CD14-positive monocyte (primary cell): ENCODE measurements around the gene KRTAP1-3. TPM values are rescaled to one million over a fixed set of nuclear protein-coding genes. Genes with fewer than 3 reads are reported as not detected.

Experiments used
- DNase-seq, 3 donors: peaks; one replicate each; pipeline ENCODE4 v3.0.0-alpha.2; 2011 to 2022
- H2AFZ ChIP-seq: 2 replicates; pipeline ENCODE4 v1.6.0; 2012; ENCODE audit warnings: mild to moderate bottlenecking, low read depth, low read length, inconsistent platforms; ENCODE audit not compliant: insufficient read depth, poor library complexity, severe bottlenecking
- H3K27ac ChIP-seq, 2 donors: 1 replicate in 1 of 2; 2 replicates in 1 of 2; pipeline ENCODE4 v1.5.1; 2012 to 2013; ENCODE audit warnings: low read length in 2 of 2, control low read depth in 1 of 2, inconsistent platforms in 1 of 2, low read depth in 1 of 2, mild to moderate bottlenecking in 1 of 2
- H3K27me3 ChIP-seq, 2 donors: one replicate each; pipeline versions ENCODE4 v1.6.0 to v1.6.1; 2011 to 2013; ENCODE audit warnings: low read length in 2 of 2; ENCODE audit not compliant: control insufficient read depth in 2 of 2, insufficient read depth in 2 of 2
- H3K36me3 ChIP-seq, 2 donors: replicated peaks in 1 of 2; 1 replicate in 1 of 2; 2 replicates in 1 of 2; pipeline versions ENCODE4 v1.5.1 to v1.6.1; 2012 to 2013; ENCODE audit warnings: low read length in 2 of 2, control low read depth in 1 of 2, inconsistent platforms in 1 of 2, mild to moderate bottlenecking in 1 of 2; ENCODE audit not compliant: insufficient read depth in 2 of 2, control insufficient read depth in 1 of 2
- H3K4me1 ChIP-seq, 2 donors: 1 replicate in 1 of 2; 2 replicates in 1 of 2; pipeline versions ENCODE4 v1.5.1 to v1.6.1; 2012 to 2013; ENCODE audit warnings: low read length in 2 of 2, control low read depth in 1 of 2, inconsistent platforms in 1 of 2, mild to moderate bottlenecking in 1 of 2, moderate library complexity in 1 of 2; ENCODE audit not compliant: insufficient read depth in 2 of 2, control insufficient read depth in 1 of 2
- H3K4me2 ChIP-seq: replicated peaks from 2 replicates; pipeline ENCODE3; 2012; ENCODE audit warnings: low read length, moderate library complexity, mild to moderate bottlenecking; ENCODE audit not compliant: poor library complexity, severe bottlenecking; ENCODE audit errors: extremely low read depth
- H3K4me3 ChIP-seq, 3 experiments: fragments of 200-600 bp in 1 of 3; sonication (generic) in 1 of 3; replicated peaks in 1 of 3; 1 replicate in 2 of 3; 2 replicates in 1 of 3; pipeline ENCODE4 v1.5.1; 2011 to 2013; ENCODE audit warnings: low read length in 3 of 3, mild to moderate bottlenecking in 3 of 3, control low read depth in 2 of 3, low read depth in 2 of 3, inconsistent platforms in 1 of 3, moderate library complexity in 1 of 3
- H3K79me2 ChIP-seq: 2 replicates; pipeline ENCODE4 v1.6.0; 2012; ENCODE audit warnings: mild to moderate bottlenecking, control low read depth, inconsistent platforms, low read length, moderate library complexity; ENCODE audit not compliant: insufficient read depth
- H3K9ac ChIP-seq: 2 replicates; pipeline ENCODE4 v1.6.0; 2017; ENCODE audit warnings: low read length, mild to moderate bottlenecking; ENCODE audit not compliant: insufficient read depth, poor library complexity, severe bottlenecking
- H3K9me3 ChIP-seq, 2 donors: replicated peaks in 1 of 2; 1 replicate in 1 of 2; 2 replicates in 1 of 2; pipeline versions ENCODE4 v1.5.1 to v1.6.1; 2012 to 2013; ENCODE audit warnings: low read length in 2 of 2, control low read depth in 1 of 2; ENCODE audit not compliant: control insufficient read depth in 1 of 2, insufficient read depth in 1 of 2
- H4K20me1 ChIP-seq: 2 replicates; pipeline ENCODE4 v1.6.0; 2012; ENCODE audit warnings: mild to moderate bottlenecking, low read length, control low read depth, moderate library complexity; ENCODE audit not compliant: insufficient read depth
- H3K27ac Mint-ChIP-seq, 7 donors: one replicate each; pipeline ENCODE4 v1.8.0; 2020; ENCODE audit warnings: mild to moderate bottlenecking in 7 of 7, mixed read lengths in 7 of 7, moderate library complexity in 6 of 7, inconsistent platforms in 2 of 7
- H3K27me3 Mint-ChIP-seq, 3 donors: one replicate each; pipeline ENCODE4 v1.8.0; 2021 to 2022; ENCODE audit warnings: low read depth in 3 of 3, mild to moderate bottlenecking in 3 of 3, mixed read lengths in 3 of 3, moderate library complexity in 3 of 3, inconsistent platforms in 1 of 3
- H3K36me3 Mint-ChIP-seq, 2 donors: one replicate each; pipeline ENCODE4 v1.8.0; 2020; ENCODE audit warnings: mixed read lengths in 2 of 2, inconsistent platforms in 1 of 2, mild to moderate bottlenecking in 1 of 2
- H3K4me1 Mint-ChIP-seq: one replicate; pipeline ENCODE4 v1.8.0; 2020; ENCODE audit warnings: mild to moderate bottlenecking, mixed read lengths
- H3K4me3 Mint-ChIP-seq, 2 donors: one replicate each; pipeline ENCODE4 v1.8.0; 2020; ENCODE audit warnings: mild to moderate bottlenecking in 2 of 2, mixed read lengths in 2 of 2, moderate library complexity in 1 of 2
- H3K9me3 Mint-ChIP-seq, 7 donors: one replicate each; pipeline ENCODE4 v1.8.0; 2020 to 2022; ENCODE audit warnings: mixed read lengths in 7 of 7, mild to moderate bottlenecking in 6 of 7, moderate library complexity in 6 of 7, inconsistent platforms in 2 of 7
- WGBS: methylation state at CpG from one replicate; pipeline ENCODE4 v1.1.5; 2013; ENCODE audit warnings: missing lambda C conversion rate; ENCODE audit not compliant: insufficient coverage; 5-methylcytosine and 5-hydroxymethylcytosine counted together
- intact Hi-C, 2 donors: fragments of 100-400 bp; cut with micrococcal nuclease; formaldehyde crosslinking; loops; one replicate each; pipeline versions ENCODE4 v1.15.0 to v1.15.1; 2023
- polyA plus RNA-seq, 3 donors: library from polyadenylated mRNA; depleted of rRNA in 1 of 3; unstranded in 2 of 3; stranded (reverse) in 1 of 3; fragments of 300-500 nt in 2 of 3; fragments of >200 nt in 1 of 3; fragmentation: Illumina TruSeq in 2 of 3; gene quantifications; 1 replicate in 2 of 3; 2 replicates in 1 of 3; pipeline ENCODE4 v1.2.3, GENCODE V29; 2012 to 2021
- TF ChIP-seq, protein P1 (sequence below): fragments of 200-600 bp; IDR thresholded peaks from one replicate; pipeline ENCODE4 v1.8.0; 2022; ENCODE audit warnings: antibody characterized with exemption, mild to moderate bottlenecking

KRTAP1-3 gene
- polyA plus RNA-seq, 3 donors, result not detected

- TF ChIP-seq, protein P1, sequence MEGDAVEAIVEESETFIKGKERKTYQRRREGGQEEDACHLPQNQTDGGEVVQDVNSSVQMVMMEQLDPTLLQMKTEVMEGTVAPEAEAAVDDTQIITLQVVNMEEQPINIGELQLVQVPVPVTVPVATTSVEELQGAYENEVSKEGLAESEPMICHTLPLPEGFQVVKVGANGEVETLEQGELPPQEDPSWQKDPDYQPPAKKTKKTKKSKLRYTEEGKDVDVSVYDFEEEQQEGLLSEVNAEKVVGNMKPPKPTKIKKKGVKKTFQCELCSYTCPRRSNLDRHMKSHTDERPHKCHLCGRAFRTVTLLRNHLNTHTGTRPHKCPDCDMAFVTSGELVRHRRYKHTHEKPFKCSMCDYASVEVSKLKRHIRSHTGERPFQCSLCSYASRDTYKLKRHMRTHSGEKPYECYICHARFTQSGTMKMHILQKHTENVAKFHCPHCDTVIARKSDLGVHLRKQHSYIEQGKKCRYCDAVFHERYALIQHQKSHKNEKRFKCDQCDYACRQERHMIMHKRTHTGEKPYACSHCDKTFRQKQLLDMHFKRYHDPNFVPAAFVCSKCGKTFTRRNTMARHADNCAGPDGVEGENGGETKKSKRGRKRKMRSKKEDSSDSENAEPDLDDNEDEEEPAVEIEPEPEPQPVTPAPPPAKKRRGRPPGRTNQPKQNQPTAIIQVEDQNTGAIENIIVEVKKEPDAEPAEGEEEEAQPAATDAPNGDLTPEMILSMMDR, result no peak
- H3K36me3 Mint-ChIP-seq, result no peaks in the 10 kb centered on the region
These were observed 17.9 kb upstream of the KRTAP1-3 start for GRCh38 chr17:41052566-41052965.

GRCh38 chr17:41049110-41049509, 14.4 kb upstream of the KRTAP1-3 start:
- Histone ChIP-seq H3K27ac (no peak overlapping the region), H4K20me1 (no peaks in the 10 kb centered on the region), H3K79me2 (no peaks in the 10 kb centered on the region), H2AFZ (no peak overlapping the region), H3K9me3 (no peaks in the 10 kb centered on the region), H3K4me3 (no peak overlapping the region), H3K4me1 (no peaks in the 10 kb centered on the region), H3K27me3 (peaks cover 6 to 10% of the 10 kb centered on the region in 2 donors), H3K9ac (no peak overlapping the region), H3K4me2 (no peak overlapping the region), H3K36me3 (no peaks in the 10 kb centered on the region)
- Mint-ChIP-seq H3K27me3 (peaks cover 14 to 36% (median 20%) of the 10 kb centered on the region in 3 donors), H3K4me1 (no peaks in the 10 kb centered on the region), H3K4me3 (no peak overlapping the region), H3K36me3 (no peaks in the 10 kb centered on the region), H3K27ac (no peak overlapping the region), H3K9me3 (peaks cover 0 to 4% (median 0%) of the 10 kb centered on the region in 7 donors)
- TF ChIP-seq, protein P1, result no peak
- DNase-seq, result no peak
- intact Hi-C loops, result no loop called here
- 20% methylated on average over 1 of the region's 2 CpGs for WGBS

More at GRCh38 chr17:41052566-41052965, 17.9 kb upstream of the KRTAP1-3 start:
- intact Hi-C loops, result no loop called here
- DNase-seq, result no peak
- Histone ChIP-seq H3K4me1 (no peaks in the 10 kb centered on the region), H4K20me1 (no peaks in the 10 kb centered on the region), H3K27ac (no peak overlapping the region), H3K36me3 (no peaks in the 10 kb centered on the region), H3K4me2 (no peak overlapping the region), H3K27me3 (peaks cover 2 to 7% of the 10 kb centered on the region in 2 donors), H3K9ac (no peak overlapping the region), H2AFZ (no peak overlapping the region), H3K79me2 (no peaks in the 10 kb centered on the region), H3K9me3 (no peaks in the 10 kb centered on the region), H3K4me3 (no peak overlapping the region)
- peaks cover 9 to 23% (median 12%) of the 10 kb centered on the region in 3 donors for H3K27me3 Mint-ChIP-seq
- H3K27ac Mint-ChIP-seq, result no peak overlapping the region
- no peak overlapping the region for H3K4me3 Mint-ChIP-seq
- no peaks in the 10 kb centered on the region for H3K4me1 Mint-ChIP-seq
- peaks cover 0 to 5% (median 0%) of the 10 kb centered on the region in 7 donors for H3K9me3 Mint-ChIP-seq
